Stomach (tissue), 9 donors: ENCODE data around the gene ALK. TPM values are rescaled to one million over a fixed set of nuclear protein-coding genes. Genes with fewer than 3 reads are reported as not detected.

Source experiments
- DNase-seq, 2 donors: peaks; one replicate each; pipeline versions ENCODE4 v3.0.0 to v3.0.0-alpha.2; 2013 to 2019
- H3K27ac ChIP-seq, 5 donors: fragments of 200-600 bp in 4 of 5; sonication (generic) in 4 of 5; one replicate each; pipeline ENCODE4 v1.5.1; 2013 to 2019; ENCODE audit warnings: mild to moderate bottlenecking in 1 of 5, moderate library complexity in 1 of 5
- H3K27me3 ChIP-seq, 3 donors: fragments of 200-600 bp; sonication (generic); one replicate each; pipeline ENCODE4 v1.5.1; 2017 to 2019; ENCODE audit warnings: mixed run types in 1 of 3
- H3K36me3 ChIP-seq, 4 donors: fragments of 200-600 bp; sonication (generic); 1 replicate in 3 of 4; 2 replicates in 1 of 4; pipeline ENCODE4 v1.5.1; 2016 to 2019
- H3K4me1 ChIP-seq, 4 donors: fragments of 200-600 bp; sonication (generic); one replicate each; pipeline ENCODE4 v1.5.1; 2016 to 2019
- H3K4me3 ChIP-seq, 4 donors: fragments of 200-600 bp; sonication (generic) in 3 of 4; one replicate each; pipeline ENCODE4 v1.5.1; 2016 to 2019; ENCODE audit warnings: mild to moderate bottlenecking in 1 of 4
- H3K9me3 ChIP-seq, 4 donors: fragments of 200-600 bp; sonication (generic); one replicate each; pipeline ENCODE4 v1.5.1; 2016 to 2019
- EP300 ChIP-seq: sonication (generic); formaldehyde crosslinking; IDR thresholded peaks from one replicate; pipeline ENCODE4 v1.6.1; 2017; ENCODE audit warnings: antibody characterized with exemption
- POLR2A ChIP-seq, 4 donors: fragments of 450-650 bp; IDR thresholded peaks; one replicate each; pipeline ENCODE4 v1.6.1; 2016; ENCODE audit warnings: antibody characterized with exemption in 4 of 4, control low read depth in 2 of 4, mild to moderate bottlenecking in 1 of 4, moderate library complexity in 1 of 4
- POLR2AphosphoS5 ChIP-seq, 3 donors: sonication (generic); formaldehyde crosslinking; IDR thresholded peaks; one replicate each; pipeline ENCODE4 v1.6.1; 2016; ENCODE audit warnings: antibody characterized with exemption in 3 of 3
- WGBS, 5 donors: extraction: QIAGEN DNeasy Blood & Tissue Kit in 3 of 5; methylation state at CpG; one replicate each; pipeline versions ENCODE4 v1.1.5 to v1.1.7; 2013 to 2018; 5-methylcytosine and 5-hydroxymethylcytosine counted together
- intact Hi-C: fragments of 100-400 bp; cut with DNase I; formaldehyde crosslinking; loops from one replicate; pipeline ENCODE4 v1.15.1; 2023; ENCODE audit warnings: low total_unique reads
- polyA plus RNA-seq, 3 donors: library from polyadenylated mRNA; stranded (reverse); fragments of 200-250 nt; gene quantifications; one replicate each; pipeline ENCODE4 v1.2.3, GENCODE V29; 2013
- total RNA-seq, 5 donors: library from RNA; depleted of rRNA; stranded (reverse); fragments of >200 nt; gene quantifications; one replicate each; pipeline versions ENCODE4 v1.1.0 to v1.2.3, GENCODE V29; 2014 to 2016
- TF ChIP-seq, protein P1 (sequence below), 7 experiments: fragments of 450-650 bp in 4 of 7; fragments of 200-600 bp in 3 of 7; sonication (generic) in 3 of 7; IDR thresholded peaks; one replicate each; pipeline ENCODE4 v1.5.1; 2016 to 2019; ENCODE audit warnings: antibody characterized with exemption in 7 of 7, control low read depth in 2 of 7, mild to moderate bottlenecking in 1 of 7
- donor health status: healthy with polysubstance abuse.
- donor health status: Bipolar disorder and iron deficiency.
- donor health status: healthy.

The ALK gene
- total and polyA plus RNA-seq, 8 donors, result 0.13 to 0.92 TPM; not detected in 6

GRCh38 chr2:29724282-29724681 is 197.1 kb downstream of the ALK start:
- no peaks in the 10 kb centered on the region for H3K36me3 ChIP-seq
- intact Hi-C loops, result no loop called here
- peaks cover 8 to 21% (median 14%) of the 10 kb centered on the region in 4 donors for H3K4me1 ChIP-seq
- 57 to 75% (median 67%) methylated on average over 3 of the region's 3 CpGs for WGBS, 5 donors
- no peak for DNase-seq
- peak overlapping the region; percentile 56 to 82 (median 70) for H3K27ac ChIP-seq
- H3K9me3 ChIP-seq, result no peaks in the 10 kb centered on the region
- no peaks in the 10 kb centered on the region for H3K27me3 ChIP-seq
- H3K4me3 ChIP-seq, result no peak overlapping the region
- TF ChIP-seq POLR2AphosphoS5 (IDR thresholded peaks at IDR 0.05), result no peak
- TF ChIP-seq, protein P1, sequence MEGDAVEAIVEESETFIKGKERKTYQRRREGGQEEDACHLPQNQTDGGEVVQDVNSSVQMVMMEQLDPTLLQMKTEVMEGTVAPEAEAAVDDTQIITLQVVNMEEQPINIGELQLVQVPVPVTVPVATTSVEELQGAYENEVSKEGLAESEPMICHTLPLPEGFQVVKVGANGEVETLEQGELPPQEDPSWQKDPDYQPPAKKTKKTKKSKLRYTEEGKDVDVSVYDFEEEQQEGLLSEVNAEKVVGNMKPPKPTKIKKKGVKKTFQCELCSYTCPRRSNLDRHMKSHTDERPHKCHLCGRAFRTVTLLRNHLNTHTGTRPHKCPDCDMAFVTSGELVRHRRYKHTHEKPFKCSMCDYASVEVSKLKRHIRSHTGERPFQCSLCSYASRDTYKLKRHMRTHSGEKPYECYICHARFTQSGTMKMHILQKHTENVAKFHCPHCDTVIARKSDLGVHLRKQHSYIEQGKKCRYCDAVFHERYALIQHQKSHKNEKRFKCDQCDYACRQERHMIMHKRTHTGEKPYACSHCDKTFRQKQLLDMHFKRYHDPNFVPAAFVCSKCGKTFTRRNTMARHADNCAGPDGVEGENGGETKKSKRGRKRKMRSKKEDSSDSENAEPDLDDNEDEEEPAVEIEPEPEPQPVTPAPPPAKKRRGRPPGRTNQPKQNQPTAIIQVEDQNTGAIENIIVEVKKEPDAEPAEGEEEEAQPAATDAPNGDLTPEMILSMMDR (IDR thresholded peaks at IDR 0.05), result no peak
- no peak for TF ChIP-seq EP300
- TF ChIP-seq POLR2A (IDR thresholded peaks at IDR 0.05), result no peak

GRCh38 chr2:29723255-29724001 is 198.0 kb downstream of the ALK start:
- intact Hi-C loops, result no loop called here
- peak overlapping the region; percentile 53 to 82 (median 63) for H3K27ac ChIP-seq
- peaks cover 8 to 21% (median 14%) of the 10 kb centered on the region in 4 donors for H3K4me1 ChIP-seq
- H3K36me3 ChIP-seq, result no peaks in the 10 kb centered on the region
- no peak overlapping the region for H3K4me3 ChIP-seq
- 22 to 37% (median 31%) methylated on average over 7 of the region's 7 CpGs for WGBS, 5 donors
- TF ChIP-seq POLR2A (IDR thresholded peaks at IDR 0.05), result no peak
- TF ChIP-seq POLR2AphosphoS5 (IDR thresholded peaks at IDR 0.05), result peak in 1 of 3 donors; percentile 81
- no peaks in the 10 kb centered on the region for H3K27me3 ChIP-seq
- H3K9me3 ChIP-seq, result no peaks in the 10 kb centered on the region
- DNase-seq, result peak; percentile 64 to 67

DNA sequence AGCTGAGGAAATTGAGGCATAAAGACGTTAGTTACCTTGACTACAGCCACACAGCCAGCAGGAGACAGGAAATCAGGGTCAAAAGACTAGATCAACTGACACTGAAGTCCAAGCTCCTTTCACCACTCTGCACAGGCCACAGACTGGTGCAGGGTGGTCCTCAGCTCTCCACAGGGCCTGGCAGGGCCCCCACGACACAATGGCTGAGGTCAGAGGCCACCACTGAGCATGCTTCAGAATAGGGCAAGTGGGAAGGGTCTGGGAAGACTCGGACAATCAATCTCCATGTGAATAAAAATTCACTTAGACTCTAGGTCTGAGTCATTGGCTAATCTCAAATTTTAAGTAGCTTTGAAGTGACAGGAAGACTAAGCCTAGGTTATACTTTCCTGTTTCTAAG is 201.7 kb downstream of the ALK start:
- Histone ChIP-seq H3K36me3 (no peaks in the 10 kb centered on the region), H3K27ac (no peak overlapping the region), H3K27me3 (no peaks in the 10 kb centered on the region), H3K4me3 (no peak overlapping the region), H3K4me1 (peaks cover 6 to 17% (median 12%) of the 10 kb centered on the region in 4 donors), H3K9me3 (no peaks in the 10 kb centered on the region)
- intact Hi-C loops, result no loop called here
- 46 to 69% (median 58%) methylated on average over 2 to 3 of the region's 3 CpGs for WGBS, 5 donors
- TF ChIP-seq, protein P1 (IDR thresholded peaks at IDR 0.05), result no peak
- TF ChIP-seq POLR2AphosphoS5 (IDR thresholded peaks at IDR 0.05), result no peak
- TF ChIP-seq EP300, result no peak
- no peak for TF ChIP-seq POLR2A (IDR thresholded peaks at IDR 0.05)
- no peak for DNase-seq

GRCh38 chr2:29718076-29718686 is 203.2 kb downstream of the ALK start:
- Histone ChIP-seq H3K4me3 (no peak overlapping the region), H3K36me3 (no peaks in the 10 kb centered on the region), H3K27me3 (no peaks in the 10 kb centered on the region), H3K9me3 (no peaks in the 10 kb centered on the region), H3K27ac (no peak overlapping the region), H3K4me1 (peaks cover 0 to 7% (median 2%) of the 10 kb centered on the region in 4 donors)
- WGBS, 5 donors, result 40 to 60% (median 52%) methylated on average over 5 of the region's 5 CpGs
- no peak for DNase-seq
- TF ChIP-seq POLR2AphosphoS5 (IDR thresholded peaks at IDR 0.05) (no peak), EP300 (no peak), POLR2A (IDR thresholded peaks at IDR 0.05) (no peak)
- TF ChIP-seq, protein P1 (IDR thresholded peaks at IDR 0.05), result no peak
- intact Hi-C loops, result no loop called here
